Body of pancreas (tissue), 4 donors: Measurements from ENCODE around the gene TRIM37. TPM values are rescaled to one million over a fixed set of nuclear protein-coding genes. Genes with fewer than 3 reads are reported as not detected.
"Not testable (repeated sequence)": the region's sequence is repeated elsewhere in the genome, so short reads cannot be mapped to it uniquely, and the experiment has no call there.

Source experiments
- ATAC-seq: fragments of 150-250 bp; one replicate; pipeline ENCODE4 v1.9.1; 2016
- DNase-seq, 4 donors: peaks; one replicate each; pipeline ENCODE4 v3.0.0-alpha.2; 2019
- H3K27ac ChIP-seq, 4 donors: fragments of 200-600 bp; sonication (generic); 1 replicate in 3 of 4; 2 replicates in 1 of 4; pipeline versions ENCODE4 v1.5.1 to v1.6.1; 2016 to 2019; ENCODE audit warnings: mild to moderate bottlenecking in 1 of 4, mixed read lengths in 1 of 4, moderate library complexity in 1 of 4
- H3K27me3 ChIP-seq, 2 donors: fragments of 200-600 bp; sonication (generic); one replicate each; pipeline ENCODE4 v1.6.0; 2016; ENCODE audit warnings: mild to moderate bottlenecking in 1 of 2
- H3K36me3 ChIP-seq, 2 donors: fragments of 200-600 bp; sonication (generic); replicated peaks in 1 of 2; 2 replicates each; pipeline ENCODE4 v1.5.1; 2016; ENCODE audit warnings: low read depth in 2 of 2; ENCODE audit not compliant: insufficient read depth in 1 of 2
- H3K4me1 ChIP-seq: fragments of 200-600 bp; sonication (generic); one replicate; pipeline ENCODE4 v1.6.0; 2016
- H3K4me3 ChIP-seq, 2 donors: fragments of 200-600 bp; sonication (generic); 1 replicate in 1 of 2; 2 replicates in 1 of 2; pipeline ENCODE4 v1.5.1; 2016 to 2019
- H3K9me3 ChIP-seq, 3 donors: fragments of 200-600 bp; sonication (generic); 1 replicate in 2 of 3; 2 replicates in 1 of 3; pipeline ENCODE4 v1.5.1; 2016
- CTCF ChIP-seq, 7 experiments: fragments of 450-650 bp in 4 of 7; fragments of 200-600 bp in 3 of 7; sonication (generic) in 3 of 7; IDR thresholded peaks; one replicate each; pipeline ENCODE4 v1.5.1; 2016 to 2019; ENCODE audit warnings: antibody characterized with exemption in 7 of 7
- POLR2A ChIP-seq, 3 donors: fragments of 450-650 bp; IDR thresholded peaks; one replicate each; pipeline ENCODE4 v1.6.1; 2016; ENCODE audit warnings: antibody characterized with exemption in 3 of 3, mild to moderate bottlenecking in 2 of 3
- WGBS, 2 donors: methylation state at CpG; one replicate each; pipeline ENCODE4 v1.1.5; 2017; 5-methylcytosine and 5-hydroxymethylcytosine counted together
- intact Hi-C: fragments of 100-400 bp; cut with DNase I; formaldehyde crosslinking; loops from one replicate; pipeline ENCODE4 v1.15.1; 2023
- total RNA-seq, 2 donors: library from RNA; depleted of rRNA; stranded (reverse); fragments of >200 nt; gene quantifications; one replicate each; pipeline ENCODE4 v1.1.0, GENCODE V29; 2016

The TRIM37 gene
- total RNA-seq, 2 donors from 2014 or later = 11.7 to 12.2 TPM

- no peaks in the 10 kb centered on the region for H3K9me3 ChIP-seq
- H3K36me3 ChIP-seq = no peaks in the 10 kb centered on the region
- TF ChIP-seq POLR2A (IDR thresholded peaks at IDR 0.05) = no peak
- peak in 4 of 7 experiments; percentile 23 to 30 (median 26) for TF ChIP-seq CTCF (IDR thresholded peaks at IDR 0.05)
- intact Hi-C loops = loop anchor here (10.0 kb wide), 1 partner anchor 65 kb away; no protein-coding TSS in a partner anchor
- no peak overlapping the region for H3K4me3 ChIP-seq
- peaks cover 6% of the 10 kb centered on the region for H3K4me1 ChIP-seq
- ATAC-seq (peak; percentile 52), DNase-seq (peak in 3 of 4 donors; percentile 13 to 41 (median 28))
- peak overlapping the region in 2 of 4 donors; percentile 14 to 41 for H3K27ac ChIP-seq
- H3K27me3 ChIP-seq = no peaks in the 10 kb centered on the region
These were observed 146.6 kb downstream of the TRIM37 start for GRCh38 chr17:58960068-58960467.

DNA sequence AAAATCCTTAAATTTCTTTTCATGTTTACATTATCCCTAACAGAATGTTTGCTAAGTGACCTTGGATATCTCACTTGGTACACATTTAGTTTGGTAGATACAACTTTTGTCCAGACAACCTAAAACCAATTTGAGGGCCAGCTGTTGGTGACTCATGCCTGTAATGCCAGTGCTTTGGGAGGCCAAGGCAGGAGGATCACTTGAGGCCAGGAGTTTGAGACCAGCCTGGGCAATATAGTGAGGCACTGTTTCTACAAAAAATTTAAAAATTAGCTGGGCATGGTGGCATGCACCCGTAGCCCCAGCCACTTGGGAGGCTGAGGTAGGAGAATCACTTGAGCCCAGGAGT is 149.0 kb downstream of the TRIM37 start:
- H3K9me3 ChIP-seq, H3K27me3 ChIP-seq, intact Hi-C loops, H3K4me1 ChIP-seq, H3K4me3 ChIP-seq, ATAC-seq, DNase-seq, H3K27ac ChIP-seq, H3K36me3 ChIP-seq: not testable (repeated sequence)
- WGBS, 2 donors = 89 to 100% methylated on average over 1 of the region's 1 CpG

DNA sequence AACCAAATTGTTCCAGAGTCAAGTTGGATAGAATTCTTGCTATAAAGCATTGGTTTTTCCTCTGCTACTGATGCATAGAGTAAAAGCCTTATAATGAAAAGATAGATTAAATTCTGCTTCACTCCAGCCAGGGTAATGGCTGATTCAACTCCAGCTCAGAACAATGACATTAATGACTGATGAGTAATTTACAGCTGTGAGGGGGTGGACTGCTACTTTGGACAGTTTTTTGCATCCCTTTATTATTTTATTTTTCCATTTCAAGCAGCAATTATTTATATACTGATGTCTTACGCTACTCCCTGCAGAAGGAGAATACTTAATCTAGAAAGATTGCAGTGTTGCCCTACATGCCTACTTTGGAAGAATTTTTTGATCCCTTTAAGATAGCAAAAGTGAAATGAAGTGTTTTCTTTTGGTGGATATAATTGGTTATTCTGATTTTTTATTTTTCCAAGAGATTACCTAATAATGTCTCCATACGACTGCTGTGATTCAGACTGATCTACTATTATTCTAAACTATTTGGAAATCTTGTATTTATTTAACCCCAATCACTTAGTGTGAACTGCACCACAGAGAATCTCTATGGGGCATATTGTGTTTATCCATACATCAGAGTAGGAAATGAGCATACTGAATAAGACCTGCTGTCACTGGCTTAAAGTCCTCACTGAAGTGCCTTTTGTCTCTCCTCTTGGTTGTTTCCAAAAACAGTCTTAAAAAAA is 149.5 kb downstream of the TRIM37 start:
- intact Hi-C loops = no loop called here
- Histone ChIP-seq H3K9me3 (no peaks in the 10 kb centered on the region), H3K27ac (no peak overlapping the region), H3K4me1 (peaks cover 6% of the 10 kb centered on the region), H3K4me3 (no peak overlapping the region), H3K27me3 (no peaks in the 10 kb centered on the region), H3K36me3 (no peaks in the 10 kb centered on the region)
- 68 to 83% methylated on average over 2 of the region's 2 CpGs for WGBS, 2 donors
- DNase-seq (no peak), ATAC-seq (no peak)
- TF ChIP-seq CTCF (IDR thresholded peaks at IDR 0.05) (no peak), POLR2A (IDR thresholded peaks at IDR 0.05) (no peak)

- H3K4me1 ChIP-seq, intact Hi-C loops, H3K27ac ChIP-seq, H3K27me3 ChIP-seq, H3K9me3 ChIP-seq, H3K4me3 ChIP-seq, DNase-seq, H3K36me3 ChIP-seq, ATAC-seq: not testable (repeated sequence)
- WGBS, 2 donors = 71 to 77% methylated on average over 2 of the region's 2 CpGs
These were observed 152.3 kb downstream of the TRIM37 start for GRCh38 chr17:58954358-58954757.

- 76 to 84% methylated on average over 3 of the region's 3 CpGs for WGBS, 2 donors
- intact Hi-C loops = no loop called here
- DNase-seq (peak in 1 of 4 donors; percentile 17), ATAC-seq (no peak)
- H3K4me1 ChIP-seq = no peaks in the 10 kb centered on the region
- no peaks in the 10 kb centered on the region for H3K27me3 ChIP-seq
- peaks cover 0 to 9% (median 0%) of the 10 kb centered on the region in 3 donors for H3K9me3 ChIP-seq
- H3K27ac ChIP-seq = no peak overlapping the region
- H3K4me3 ChIP-seq = no peak overlapping the region
- no peaks in the 10 kb centered on the region for H3K36me3 ChIP-seq
- TF ChIP-seq POLR2A (IDR thresholded peaks at IDR 0.05) = no peak
- no peak for TF ChIP-seq CTCF (IDR thresholded peaks at IDR 0.05)
These were observed 158.9 kb downstream of the TRIM37 start for GRCh38 chr17:58947824-58948223.

DNA sequence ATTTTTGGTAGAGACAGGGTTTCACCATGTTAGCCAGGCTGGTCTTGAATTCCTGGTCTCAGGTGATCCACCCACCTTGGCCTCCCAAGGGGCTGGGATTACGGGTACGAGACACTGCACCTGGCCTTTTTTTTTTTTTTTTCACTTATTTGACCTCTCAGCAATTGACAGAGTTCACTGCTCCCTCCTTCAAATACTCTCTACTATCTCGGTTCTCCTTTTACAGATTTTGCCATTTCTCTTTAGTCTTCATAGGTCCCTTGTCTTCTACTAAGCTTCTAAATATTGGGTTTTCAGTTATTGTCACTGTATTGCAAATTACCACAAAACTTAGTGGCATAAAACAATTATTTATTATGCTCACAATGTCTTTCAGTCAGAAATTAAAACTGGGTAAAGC is 159.3 kb downstream of the TRIM37 start:
- Histone ChIP-seq H3K9me3 (peaks cover 0 to 9% (median 0%) of the 10 kb centered on the region in 3 donors), H3K27me3 (no peaks in the 10 kb centered on the region), H3K4me3 (no peak overlapping the region), H3K36me3 (no peaks in the 10 kb centered on the region), H3K27ac (no peak overlapping the region), H3K4me1 (no peaks in the 10 kb centered on the region)
- ATAC-seq (no peak), DNase-seq (no peak)
- intact Hi-C loops = no loop called here
- 66 to 82% methylated on average over 3 of the region's 3 CpGs for WGBS, 2 donors
- TF ChIP-seq POLR2A (IDR thresholded peaks at IDR 0.05) (no peak), CTCF (IDR thresholded peaks at IDR 0.05) (no peak)
